Activated naive CD4-positive, alpha-beta T cell treated with Interleukin-2 at 50 U/mL for 16 hours (primary cell): ENCODE results near the gene OR2L8.

ENCODE experiments used
- DNase-seq: peaks from one replicate; pipeline ENCODE4 v3.0.0-alpha.2; 2020

The OR2L8 gene

DNA sequence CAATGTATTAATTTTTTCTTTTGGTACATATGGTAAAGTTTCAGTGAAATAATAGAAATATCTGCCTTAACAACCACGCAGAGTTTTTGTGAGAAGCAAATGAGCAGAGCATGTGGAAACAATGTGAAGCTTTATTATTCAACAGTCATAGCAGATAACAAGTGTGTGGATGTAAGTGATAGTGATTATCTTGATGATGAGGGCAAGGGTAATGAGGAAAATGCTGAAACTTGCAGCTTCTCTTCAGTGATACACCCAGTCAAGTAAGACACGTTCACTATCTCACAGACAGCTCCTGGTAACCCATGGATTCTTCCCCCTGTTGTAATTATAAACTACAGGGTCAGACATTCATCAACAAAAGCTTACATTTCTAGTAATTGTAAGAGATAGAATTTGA is 50.2 kb downstream of the OR2L8 start:
- no peak for DNase-seq
